Spleen (tissue), 7 donors: ENCODE data around the gene PTPRN2.

Experiments used
- POLR2AphosphoS5 ChIP-seq, 3 donors: sonication (generic); formaldehyde crosslinking; IDR thresholded peaks; one replicate each; pipeline ENCODE4 v1.5.1; 2017; ENCODE audit warnings: antibody characterized with exemption in 3 of 3
- TF ChIP-seq, protein P1 (sequence below), 11 experiments: fragments of 200-600 bp in 7 of 11; fragments of 450-650 bp in 4 of 11; sonication (generic) in 4 of 11; IDR thresholded peaks in 8 of 11; conservative IDR thresholded peaks in 3 of 11; 1 replicate in 7 of 11; 2 replicates in 4 of 11; pipeline versions ENCODE4 v1.4.0 to v1.8.0; 2016 to 2021; ENCODE audit warnings: antibody characterized with exemption in 11 of 11, inconsistent platforms in 4 of 11, mild to moderate bottlenecking in 1 of 11
- donor health status: DM: no; HTN: no; CAD: no; lungs with moderate emphysema.
- donor health status: DM: no; HTN: no; CAD: no.
- donor health status: DM: no; HTN: no; CAD: no.

DNA sequence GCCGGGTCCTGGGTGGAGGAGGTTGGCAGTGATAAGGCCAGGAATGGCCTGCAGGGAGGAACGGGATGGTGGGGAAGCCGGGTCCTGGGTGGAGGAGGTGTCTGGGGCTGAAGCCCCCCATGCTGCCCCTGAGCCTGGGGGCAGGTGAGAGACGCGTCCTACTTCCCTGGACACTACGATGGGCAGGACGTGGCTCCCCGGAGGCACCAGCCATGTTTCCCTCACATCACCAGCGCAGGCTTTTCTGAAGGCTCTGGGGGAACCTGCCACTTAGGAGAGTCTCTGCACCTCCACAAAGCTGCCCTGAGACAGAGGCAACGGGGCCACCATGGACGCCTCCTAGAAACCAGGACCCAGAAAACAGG is 926.0 kb downstream of the PTPRN2 start:
- TF ChIP-seq, protein P1, sequence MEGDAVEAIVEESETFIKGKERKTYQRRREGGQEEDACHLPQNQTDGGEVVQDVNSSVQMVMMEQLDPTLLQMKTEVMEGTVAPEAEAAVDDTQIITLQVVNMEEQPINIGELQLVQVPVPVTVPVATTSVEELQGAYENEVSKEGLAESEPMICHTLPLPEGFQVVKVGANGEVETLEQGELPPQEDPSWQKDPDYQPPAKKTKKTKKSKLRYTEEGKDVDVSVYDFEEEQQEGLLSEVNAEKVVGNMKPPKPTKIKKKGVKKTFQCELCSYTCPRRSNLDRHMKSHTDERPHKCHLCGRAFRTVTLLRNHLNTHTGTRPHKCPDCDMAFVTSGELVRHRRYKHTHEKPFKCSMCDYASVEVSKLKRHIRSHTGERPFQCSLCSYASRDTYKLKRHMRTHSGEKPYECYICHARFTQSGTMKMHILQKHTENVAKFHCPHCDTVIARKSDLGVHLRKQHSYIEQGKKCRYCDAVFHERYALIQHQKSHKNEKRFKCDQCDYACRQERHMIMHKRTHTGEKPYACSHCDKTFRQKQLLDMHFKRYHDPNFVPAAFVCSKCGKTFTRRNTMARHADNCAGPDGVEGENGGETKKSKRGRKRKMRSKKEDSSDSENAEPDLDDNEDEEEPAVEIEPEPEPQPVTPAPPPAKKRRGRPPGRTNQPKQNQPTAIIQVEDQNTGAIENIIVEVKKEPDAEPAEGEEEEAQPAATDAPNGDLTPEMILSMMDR (IDR thresholded peaks at IDR 0.05 in 8 of 11, conservative IDR thresholded peaks at IDR 0.05 in 3 of 11) = no peak
- TF ChIP-seq POLR2AphosphoS5 (IDR thresholded peaks at IDR 0.05) = no peak
